Glomerular visceral epithelial cell (primary cell): ENCODE results near the gene KSR1.
A peak's percentile ranks its signal among the peaks of the same experiment; 100 is the strongest.
"Not testable (repeated sequence)": the region's sequence is repeated elsewhere in the genome, so short reads cannot be mapped to it uniquely, and the experiment has no call there.

Experiments used
- DNase-seq: peaks from one replicate; pipeline ENCODE4 v3.0.0-alpha.2; 2016; ENCODE audit errors: extremely low spot score

Gene KSR1

GRCh38 chr17:27609611-27610303 is 153.5 kb downstream of the KSR1 start:
- DNase-seq: peak; percentile 25

GRCh38 chr17:27610304-27610677 is 154.0 kb downstream of the KSR1 start:
- DNase-seq: no peak

- no peak for DNase-seq
Measured at GRCh38 chr17:27612160-27612770, 156.0 kb downstream of the KSR1 start.

- no peak for DNase-seq
Measured at GRCh38 chr17:27613433-27613832, 157.2 kb downstream of the KSR1 start.

- no peak for DNase-seq
Measured at GRCh38 chr17:27615121-27615520, 158.9 kb downstream of the KSR1 start.

GRCh38 chr17:27616414-27616813 is 160.2 kb downstream of the KSR1 start:
- DNase-seq: no peak

- DNase-seq: no peak
Measured at GRCh38 chr17:27618417-27618816, 162.2 kb downstream of the KSR1 start.

GRCh38 chr17:27620721-27621120 is 164.5 kb downstream of the KSR1 start:
- no peak for DNase-seq

GRCh38 chr17:27621536-27621935 is 165.3 kb downstream of the KSR1 start:
- no peak for DNase-seq

- no peak for DNase-seq
Measured at GRCh38 chr17:27621942-27622559, 165.8 kb downstream of the KSR1 start.

- DNase-seq: no peak
Measured at GRCh38 chr17:27622986-27623385, 166.7 kb downstream of the KSR1 start.

- no peak for DNase-seq
Measured at GRCh38 chr17:27623614-27624013, 167.4 kb downstream of the KSR1 start.

GRCh38 chr17:27624539-27624938 is 168.3 kb downstream of the KSR1 start:
- DNase-seq: no peak

GRCh38 chr17:27625856-27626255 is 169.6 kb downstream of the KSR1 start:
- no peak for DNase-seq

GRCh38 chr17:27627514-27627913 is 171.3 kb downstream of the KSR1 start:
- no peak for DNase-seq

- DNase-seq: no peak
Measured at GRCh38 chr17:27628376-27628775, 172.1 kb downstream of the KSR1 start.

- DNase-seq: not testable (repeated sequence)
Measured at GRCh38 chr17:27629260-27629659, 173.0 kb downstream of the KSR1 start.

- DNase-seq: peak; percentile 24
Measured at GRCh38 chr17:27630607-27631410, 174.6 kb downstream of the KSR1 start, which contains the start of gene LGALS9. LGALS9 (plus strand) TSS chr17:27631188; CDS start chr17:27631266, 78 bp downstream.

GRCh38 chr17:27631411-27631760 is 175.1 kb downstream of the KSR1 start:
- DNase-seq: no peak

- no peak for DNase-seq
Measured at GRCh38 chr17:27631897-27632725, 175.9 kb downstream of the KSR1 start.

- not testable (repeated sequence) for DNase-seq
Measured at GRCh38 chr17:27632766-27633165, 176.5 kb downstream of the KSR1 start.
